GM19035 (cell line): ENCODE data around the gene DGCR6L.
"Not testable (repeated sequence)": the region's sequence is repeated elsewhere in the genome, so short reads cannot be mapped to it uniquely, and the experiment has no call there.

Experiments used
- ATAC-seq: cut with Tn5 transposase; IDR thresholded peaks from one replicate; pipeline ENCODE4 v1.9.1; 2021; ENCODE audit not compliant: unreplicated experiment

The DGCR6L gene

GRCh38 chr22:20292673-20293232 lies 27.1 kb downstream of the DGCR6L start:
- no peak for ATAC-seq

- no peak for ATAC-seq
Measured at GRCh38 chr22:20292108-20292507, 27.8 kb downstream of the DGCR6L start.

DNA sequence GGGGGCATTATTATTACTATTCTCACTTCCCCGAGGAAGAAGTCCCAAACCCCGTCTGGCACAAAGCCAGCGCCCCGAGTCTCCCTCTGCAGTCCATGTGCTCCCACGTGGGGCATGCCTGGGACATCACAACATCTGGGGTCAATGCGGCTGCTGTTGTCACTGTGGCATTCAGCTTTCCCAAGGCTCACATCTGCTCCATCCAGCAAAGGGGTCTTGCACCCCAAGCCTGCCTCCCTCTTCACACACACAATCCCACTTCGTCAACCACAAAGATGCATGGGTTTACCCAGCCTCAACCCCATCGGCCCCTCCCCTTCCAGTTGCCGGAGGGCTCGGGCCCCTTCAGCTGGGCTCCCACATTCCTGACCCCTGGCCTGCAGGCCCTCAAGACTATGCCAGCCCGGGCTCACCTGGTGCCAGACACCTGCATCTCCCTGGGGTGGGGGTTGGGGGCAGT lies 28.2 kb downstream of the DGCR6L start:
- no peak for ATAC-seq

DNA sequence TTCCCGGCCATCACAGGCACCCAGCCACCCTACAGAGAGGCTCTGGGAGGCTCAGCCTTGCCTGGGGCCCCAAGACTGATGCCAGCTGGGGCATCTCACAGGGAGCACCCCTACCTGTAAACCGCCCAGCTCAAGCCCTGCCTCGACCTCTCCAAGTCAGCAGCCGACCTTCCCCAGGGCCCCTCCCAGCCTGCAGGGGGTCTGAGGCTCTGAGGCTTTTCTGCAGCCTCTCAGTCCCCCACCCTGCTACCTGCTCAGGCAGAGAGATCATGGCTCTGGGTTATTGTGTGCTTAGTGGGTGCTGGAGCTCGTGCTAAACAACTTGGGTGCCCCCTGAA lies 28.6 kb downstream of the DGCR6L start:
- ATAC-seq = no peak

GRCh38 chr22:20290578-20291248 lies 29.1 kb downstream of the DGCR6L start:
- ATAC-seq = no peak

DNA sequence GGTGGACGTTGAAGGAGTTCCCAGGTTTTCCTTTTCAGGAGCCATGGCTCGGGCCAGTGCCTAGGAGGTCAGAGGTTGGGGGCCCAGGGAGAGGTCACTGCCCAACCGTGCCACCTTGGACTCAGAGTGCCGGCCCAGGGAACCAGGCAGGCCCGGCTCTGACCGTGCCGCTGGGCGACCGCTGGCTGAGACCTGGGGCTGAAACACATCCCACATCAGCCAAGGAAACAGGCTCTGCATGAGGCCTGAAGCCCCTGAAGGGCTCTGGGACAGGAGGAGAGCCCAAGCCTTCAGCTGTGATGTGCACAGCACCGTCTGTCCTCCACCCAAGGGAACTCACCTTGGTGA lies 29.8 kb downstream of the DGCR6L start:
- ATAC-seq = no peak

- ATAC-seq = not testable (repeated sequence)
Measured at GRCh38 chr22:20289182-20290044, 30.4 kb downstream of the DGCR6L start.

- ATAC-seq = not testable (repeated sequence)
Measured at GRCh38 chr22:20286784-20287423, 33.0 kb downstream of the DGCR6L start.

DNA sequence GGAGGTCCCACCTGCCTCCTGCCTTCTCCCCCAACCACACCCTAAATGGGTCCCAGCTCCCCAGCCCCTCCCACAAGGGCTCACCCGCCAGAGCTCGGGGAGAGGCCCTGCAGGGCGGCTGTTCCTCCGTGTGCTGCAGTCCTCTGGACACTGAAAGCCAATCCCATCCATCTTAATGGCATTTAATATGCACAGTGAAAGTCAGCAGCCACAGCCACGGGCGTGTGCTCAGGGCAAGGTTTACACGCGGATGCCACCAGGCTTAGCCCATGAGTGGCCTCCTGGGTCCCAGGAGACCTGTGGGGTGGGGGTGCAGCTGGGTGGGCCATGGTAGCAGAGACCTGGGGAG lies 33.6 kb downstream of the DGCR6L start:
- not testable (repeated sequence) for ATAC-seq

DNA sequence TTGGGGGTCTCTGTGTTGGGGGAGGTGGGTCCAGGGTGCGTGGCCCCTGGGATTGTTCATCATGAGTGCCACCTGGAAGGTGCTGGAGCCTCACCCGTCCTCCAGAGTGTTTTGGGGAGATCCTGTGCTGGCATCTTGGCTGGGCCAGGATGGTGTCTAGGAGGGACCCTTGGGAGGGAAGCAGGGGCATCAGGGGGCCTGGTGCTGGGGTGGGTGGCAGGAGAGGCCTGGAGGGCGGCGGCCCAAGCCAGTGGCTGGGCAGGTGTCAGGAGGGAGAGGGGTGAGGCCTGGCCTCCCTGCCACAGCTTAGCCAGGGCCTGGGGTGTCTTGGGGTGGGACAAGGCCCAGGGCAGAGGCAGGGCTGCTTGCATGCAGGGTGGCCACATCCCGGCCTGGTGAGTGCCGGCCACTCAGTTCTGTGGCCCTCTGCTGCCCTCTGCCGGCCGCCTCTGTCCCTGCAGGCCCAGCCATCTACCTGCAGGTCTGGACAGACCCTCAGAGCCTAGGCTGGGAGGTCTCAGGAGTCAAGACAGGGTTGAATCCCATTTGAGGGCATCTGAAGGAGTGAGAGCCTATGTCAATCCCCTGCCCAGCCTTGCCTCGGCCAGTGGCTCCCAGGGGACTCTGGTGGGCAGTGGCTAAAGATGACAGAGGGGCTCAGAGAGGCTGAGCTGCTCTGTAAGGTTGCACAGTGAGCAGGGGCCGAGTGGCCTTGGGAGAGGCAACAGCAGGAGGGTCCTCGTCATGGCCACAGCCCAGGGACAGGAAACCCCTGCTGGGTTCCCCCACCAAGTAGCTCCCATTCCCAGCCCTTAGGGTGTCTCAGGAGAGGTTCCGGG lies 34.2 kb downstream of the DGCR6L start:
- not testable (repeated sequence) for ATAC-seq

DNA sequence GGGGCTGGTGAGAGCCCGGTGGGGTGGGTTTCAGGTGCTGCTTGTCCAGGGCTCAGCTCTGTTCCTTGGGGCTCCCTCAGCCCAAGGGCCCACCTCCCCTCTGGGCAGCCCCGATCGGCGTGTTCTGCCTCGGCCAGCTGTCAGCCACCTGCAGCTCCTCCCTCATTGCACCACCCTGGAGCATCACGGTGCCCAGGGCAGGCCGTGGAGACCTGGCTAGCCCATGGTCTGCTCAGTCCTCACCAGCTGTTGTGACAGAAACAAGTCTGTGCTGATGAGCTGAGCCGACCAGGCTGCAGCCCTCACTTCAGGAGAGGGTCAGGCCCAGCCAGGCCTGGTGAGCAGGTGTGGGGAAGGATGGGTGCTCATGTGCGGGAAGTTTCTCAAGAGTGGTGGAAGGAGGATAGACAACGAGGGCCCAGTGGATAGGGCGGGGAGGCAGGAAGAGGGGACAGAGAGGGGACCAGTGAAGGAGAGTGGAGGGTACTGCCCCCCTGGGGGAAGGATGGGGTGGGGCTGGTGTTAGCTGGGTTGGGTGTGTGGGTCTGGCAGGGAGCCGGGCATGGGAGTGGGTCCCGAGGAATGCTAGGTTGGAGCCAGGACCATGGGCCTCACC lies 35.3 kb downstream of the DGCR6L start:
- no peak for ATAC-seq

- no peak for ATAC-seq
Measured at GRCh38 chr22:20283674-20284066, 36.2 kb downstream of the DGCR6L start.

DNA sequence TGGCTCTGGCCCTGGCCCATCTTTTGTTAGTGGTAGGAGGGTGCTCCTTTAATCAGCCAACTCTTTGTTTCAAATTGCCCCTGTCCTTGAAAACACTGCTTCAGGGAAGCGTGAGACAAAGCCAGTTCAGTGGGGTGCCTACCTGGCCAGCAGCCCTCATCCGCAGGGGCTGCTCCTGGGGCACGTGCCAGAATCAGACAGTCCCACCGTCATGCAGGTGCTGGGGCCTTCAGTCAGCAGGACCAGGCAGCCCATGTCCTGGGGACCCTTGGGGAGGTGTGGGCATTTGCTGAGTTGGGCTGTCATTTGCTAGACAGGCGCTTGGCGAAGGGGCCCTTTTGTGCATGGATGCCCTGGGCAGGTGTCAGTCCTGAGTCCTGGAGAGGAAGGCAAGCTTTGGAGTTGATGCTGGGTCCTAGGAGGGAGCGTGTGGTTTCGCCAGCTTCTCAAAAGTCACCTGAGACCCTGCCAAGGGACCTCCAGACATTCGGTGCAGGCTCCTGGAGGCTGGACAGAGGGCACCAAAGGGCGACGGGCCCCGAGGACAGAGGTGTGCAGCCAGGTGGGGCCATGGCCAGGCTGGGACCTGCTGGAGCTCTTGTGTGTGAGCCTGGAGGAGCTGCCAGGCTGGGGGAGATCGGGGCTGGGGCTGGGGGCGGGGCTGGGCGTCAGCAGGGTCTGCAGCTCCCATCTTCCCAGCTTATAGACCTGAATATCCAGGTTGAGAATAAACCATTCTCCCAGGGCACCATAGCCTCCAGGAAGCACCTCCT lies 36.8 kb downstream of the DGCR6L start:
- no peak for ATAC-seq

DNA sequence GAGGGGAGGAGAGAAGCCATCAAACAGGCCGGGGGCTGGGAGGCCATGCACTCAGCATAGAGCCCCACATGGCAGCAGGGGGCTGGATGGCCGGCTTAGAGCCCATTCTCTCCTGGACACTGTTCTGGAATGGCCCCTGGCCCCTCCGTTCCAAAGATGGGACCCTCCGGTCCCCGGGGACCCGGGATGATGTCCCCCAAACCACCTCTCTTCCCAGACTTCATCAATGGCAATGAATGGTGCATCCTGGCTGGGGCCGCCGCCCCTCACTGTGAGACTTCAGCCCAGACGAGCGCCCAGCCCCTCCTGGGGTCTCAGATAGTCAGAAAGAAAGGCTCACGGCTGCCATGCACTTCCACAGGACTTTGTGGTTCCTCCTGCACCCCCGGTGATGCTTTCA lies 38.0 kb downstream of the DGCR6L start:
- no peak for ATAC-seq

- ATAC-seq = not testable (repeated sequence)
Measured at GRCh38 chr22:20281473-20281872, 38.4 kb downstream of the DGCR6L start.

DNA sequence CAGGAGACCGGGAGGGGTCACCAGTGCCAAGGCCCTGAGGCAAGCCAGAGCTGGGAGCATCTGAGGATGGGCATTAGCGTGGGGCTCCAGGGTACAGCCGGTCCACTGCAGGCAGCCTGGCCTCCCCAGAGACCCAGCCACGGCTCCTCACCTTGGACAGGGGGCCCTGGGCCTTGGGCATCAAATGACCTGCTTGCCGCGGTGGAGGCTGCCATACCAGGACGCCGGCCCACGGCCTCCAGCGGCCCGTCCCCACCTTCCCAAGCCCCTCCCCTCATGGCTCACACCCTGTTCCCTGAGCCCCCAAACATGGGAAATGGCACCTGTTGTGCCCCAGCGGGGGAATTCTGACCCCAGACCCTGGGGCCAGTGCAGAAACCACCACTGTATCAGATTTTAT lies 39.0 kb downstream of the DGCR6L start:
- ATAC-seq = no peak

DNA sequence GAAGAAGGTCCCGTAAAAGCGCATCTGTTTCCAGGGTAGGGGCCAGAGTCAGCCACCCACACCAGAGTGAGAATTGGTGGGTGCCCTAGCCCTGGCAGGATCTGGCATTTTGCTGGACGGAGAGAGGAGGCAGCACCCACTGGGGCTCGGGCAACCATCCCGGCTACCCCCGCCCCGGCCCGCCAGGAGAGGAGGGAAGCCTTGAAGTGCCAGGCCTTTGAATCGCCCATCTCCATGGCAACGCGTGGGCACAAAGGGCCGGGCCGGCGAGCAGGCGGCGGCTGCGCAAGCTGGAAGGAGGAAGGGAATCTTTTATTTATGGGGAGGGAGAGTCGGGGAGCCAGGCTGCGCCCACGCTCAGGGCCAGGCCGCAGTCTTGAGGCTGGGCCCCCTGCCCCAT lies 39.7 kb downstream of the DGCR6L start:
- ATAC-seq = not testable (repeated sequence)

- no peak for ATAC-seq
Measured at GRCh38 chr22:20279662-20280134, 40.2 kb downstream of the DGCR6L start.

DNA sequence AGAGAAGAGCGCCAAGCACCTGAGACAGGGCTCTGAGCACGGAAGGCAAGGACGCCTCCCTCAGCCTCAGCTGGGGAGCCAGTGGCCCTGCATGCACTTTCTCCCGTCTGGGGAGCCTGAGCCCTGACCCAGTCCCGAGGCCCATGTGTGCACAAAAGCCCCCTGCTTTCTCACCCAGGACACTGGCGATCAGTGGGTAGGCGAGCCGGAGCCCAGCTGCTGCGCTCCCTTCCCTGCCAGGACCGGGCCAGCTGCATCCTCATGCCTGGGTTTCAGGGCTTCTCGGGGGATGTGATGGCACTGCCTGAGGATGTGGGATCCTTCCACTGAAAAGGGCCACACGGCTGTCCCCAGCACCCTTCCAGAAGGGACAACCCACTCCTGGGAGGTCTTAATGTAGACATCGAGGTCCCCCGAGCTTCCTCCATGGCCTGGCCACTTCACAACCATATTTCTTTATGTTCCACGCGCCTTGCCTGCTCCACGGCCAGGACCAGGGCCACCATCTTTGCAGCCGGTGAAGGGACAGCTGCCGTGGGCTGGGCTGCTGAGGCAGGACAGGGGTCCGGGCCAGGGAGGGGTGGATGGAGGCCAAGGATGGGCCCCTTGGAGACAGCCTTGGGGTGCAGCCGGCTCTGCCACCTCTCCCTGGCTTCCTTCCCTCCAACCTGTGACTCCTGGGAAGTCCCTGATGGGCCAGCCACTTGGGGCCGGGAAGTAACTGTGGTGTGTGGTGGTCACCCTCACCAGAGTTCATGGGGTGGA lies 41.0 kb downstream of the DGCR6L start:
- not testable (repeated sequence) for ATAC-seq
